Measurements from ENCODE around the gene METTL9.

DNA sequence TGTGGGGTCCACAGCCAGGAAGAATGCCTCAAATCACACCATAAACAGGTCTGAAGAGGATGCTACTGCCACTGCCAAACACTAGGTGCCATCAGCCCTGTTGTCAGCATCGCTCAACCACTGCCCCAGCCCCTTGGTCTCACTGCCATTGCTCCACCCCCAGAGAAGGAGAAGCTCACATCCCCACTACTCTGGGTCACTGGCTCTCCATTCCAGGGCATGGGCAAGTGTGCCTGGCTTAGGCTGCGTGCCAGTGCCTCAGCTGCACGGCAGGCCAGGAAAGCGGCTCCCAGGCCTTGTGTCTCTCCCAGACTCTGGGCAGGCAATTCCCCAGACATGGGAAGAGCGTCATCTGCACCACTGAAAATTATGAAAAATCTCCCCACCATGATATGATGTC, 54.2 kb downstream of the METTL9 start:
- TF ChIP-seq, protein P1, sequence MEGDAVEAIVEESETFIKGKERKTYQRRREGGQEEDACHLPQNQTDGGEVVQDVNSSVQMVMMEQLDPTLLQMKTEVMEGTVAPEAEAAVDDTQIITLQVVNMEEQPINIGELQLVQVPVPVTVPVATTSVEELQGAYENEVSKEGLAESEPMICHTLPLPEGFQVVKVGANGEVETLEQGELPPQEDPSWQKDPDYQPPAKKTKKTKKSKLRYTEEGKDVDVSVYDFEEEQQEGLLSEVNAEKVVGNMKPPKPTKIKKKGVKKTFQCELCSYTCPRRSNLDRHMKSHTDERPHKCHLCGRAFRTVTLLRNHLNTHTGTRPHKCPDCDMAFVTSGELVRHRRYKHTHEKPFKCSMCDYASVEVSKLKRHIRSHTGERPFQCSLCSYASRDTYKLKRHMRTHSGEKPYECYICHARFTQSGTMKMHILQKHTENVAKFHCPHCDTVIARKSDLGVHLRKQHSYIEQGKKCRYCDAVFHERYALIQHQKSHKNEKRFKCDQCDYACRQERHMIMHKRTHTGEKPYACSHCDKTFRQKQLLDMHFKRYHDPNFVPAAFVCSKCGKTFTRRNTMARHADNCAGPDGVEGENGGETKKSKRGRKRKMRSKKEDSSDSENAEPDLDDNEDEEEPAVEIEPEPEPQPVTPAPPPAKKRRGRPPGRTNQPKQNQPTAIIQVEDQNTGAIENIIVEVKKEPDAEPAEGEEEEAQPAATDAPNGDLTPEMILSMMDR (IDR thresholded peaks at IDR 0.05), result no peak
- no peak for TF ChIP-seq POLR2A (IDR thresholded peaks at IDR 0.05)
